Neural crest cell (in vitro differentiated cells): Measurements from ENCODE around the gene A3GALT2. TPM values are rescaled to one million over a fixed set of nuclear protein-coding genes. Genes with fewer than 3 reads are reported as not detected.

Source experiments
- DNase-seq: peaks from one replicate; pipeline ENCODE4 v3.0.0; 2021; ENCODE audit warnings: low read depth, mixed read lengths, low spot score
- H3K27ac Mint-ChIP-seq: one replicate; pipeline ENCODE4 v1.8.0; 2021; ENCODE audit warnings: mild to moderate bottlenecking, mixed read lengths; ENCODE audit not compliant: unreplicated experiment
- H3K27me3 Mint-ChIP-seq: 2 replicates; pipeline ENCODE4 v1.8.0; 2021; ENCODE audit warnings: low read depth, mild to moderate bottlenecking, mixed read lengths
- H3K36me3 Mint-ChIP-seq: 2 replicates; pipeline ENCODE4 v1.8.0; 2021; ENCODE audit warnings: low read depth, mild to moderate bottlenecking, mixed read lengths
- H3K4me1 Mint-ChIP-seq: 2 replicates; pipeline ENCODE4 v1.8.0; 2021; ENCODE audit warnings: mixed read lengths
- H3K4me3 Mint-ChIP-seq: one replicate; pipeline ENCODE4 v1.8.0; 2021; ENCODE audit warnings: mild to moderate bottlenecking, mixed read lengths
- H3K9me3 Mint-ChIP-seq: 2 replicates; pipeline ENCODE4 v1.8.0; 2021; ENCODE audit warnings: mixed read lengths
- total RNA-seq: library from RNA; stranded (reverse); gene quantifications from 2 replicates; pipeline ENCODE4 v1.2.1, GENCODE V29; 2021
- TF ChIP-seq, protein P1 (sequence below): fragments of 200-600 bp; sonication (generic); conservative IDR thresholded peaks from 2 replicates; pipeline ENCODE4 v1.5.0; 2021; ENCODE audit warnings: antibody characterized with exemption, mild to moderate bottlenecking

The A3GALT2 gene
- total RNA-seq, 1 donor from 2014 or later = not detected

DNA sequence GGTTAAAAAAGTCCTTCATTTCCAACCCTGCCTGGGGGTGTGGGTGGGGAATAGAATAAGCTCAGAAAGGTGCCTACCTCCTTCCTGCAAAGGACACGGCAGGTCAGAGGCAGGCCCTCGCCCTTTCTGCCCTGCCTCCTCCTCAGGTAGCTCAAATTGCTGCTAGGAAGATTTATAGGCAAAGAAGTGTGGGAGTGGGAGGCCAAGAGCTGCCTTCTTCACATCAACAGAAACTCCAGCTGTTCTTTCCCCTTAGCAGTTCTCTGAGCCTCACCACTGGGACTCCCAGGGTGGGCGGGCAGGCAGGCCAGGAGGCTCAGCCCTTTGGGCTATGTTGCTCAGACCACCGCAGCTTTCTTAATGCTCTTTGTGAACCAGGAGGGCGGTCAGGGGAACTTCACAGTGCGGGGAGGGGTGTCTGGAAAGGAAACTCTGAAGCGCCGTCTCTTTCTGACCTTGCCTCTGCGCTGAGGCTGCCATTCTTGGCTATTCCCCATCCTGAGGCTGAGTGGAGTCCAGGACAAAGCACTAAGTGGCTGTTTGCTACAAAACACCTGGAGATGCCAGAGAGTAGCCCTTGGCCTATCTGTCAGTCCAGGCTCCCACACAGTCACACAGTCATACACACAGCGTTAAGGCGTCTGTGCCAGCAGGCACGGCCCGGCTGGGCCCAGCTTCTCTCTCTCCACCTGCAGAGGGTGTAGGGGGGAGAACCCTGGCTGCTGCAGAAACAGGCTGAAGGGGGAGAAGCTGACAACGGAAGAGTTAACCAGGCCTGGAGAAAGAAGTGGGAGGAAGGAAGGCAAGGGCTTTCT, 3.0 kb upstream of the A3GALT2 start:
- Mint-ChIP-seq H3K4me1 (peaks cover 3% of the 10 kb centered on the region), H3K27me3 (peaks cover 3% of the 10 kb centered on the region), H3K36me3 (peaks cover 10% of the 10 kb centered on the region), H3K27ac (no peak overlapping the region), H3K9me3 (no peaks in the 10 kb centered on the region), H3K4me3 (no peak overlapping the region)
- DNase-seq = no peak
- TF ChIP-seq, protein P1, sequence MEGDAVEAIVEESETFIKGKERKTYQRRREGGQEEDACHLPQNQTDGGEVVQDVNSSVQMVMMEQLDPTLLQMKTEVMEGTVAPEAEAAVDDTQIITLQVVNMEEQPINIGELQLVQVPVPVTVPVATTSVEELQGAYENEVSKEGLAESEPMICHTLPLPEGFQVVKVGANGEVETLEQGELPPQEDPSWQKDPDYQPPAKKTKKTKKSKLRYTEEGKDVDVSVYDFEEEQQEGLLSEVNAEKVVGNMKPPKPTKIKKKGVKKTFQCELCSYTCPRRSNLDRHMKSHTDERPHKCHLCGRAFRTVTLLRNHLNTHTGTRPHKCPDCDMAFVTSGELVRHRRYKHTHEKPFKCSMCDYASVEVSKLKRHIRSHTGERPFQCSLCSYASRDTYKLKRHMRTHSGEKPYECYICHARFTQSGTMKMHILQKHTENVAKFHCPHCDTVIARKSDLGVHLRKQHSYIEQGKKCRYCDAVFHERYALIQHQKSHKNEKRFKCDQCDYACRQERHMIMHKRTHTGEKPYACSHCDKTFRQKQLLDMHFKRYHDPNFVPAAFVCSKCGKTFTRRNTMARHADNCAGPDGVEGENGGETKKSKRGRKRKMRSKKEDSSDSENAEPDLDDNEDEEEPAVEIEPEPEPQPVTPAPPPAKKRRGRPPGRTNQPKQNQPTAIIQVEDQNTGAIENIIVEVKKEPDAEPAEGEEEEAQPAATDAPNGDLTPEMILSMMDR = no peak

DNA sequence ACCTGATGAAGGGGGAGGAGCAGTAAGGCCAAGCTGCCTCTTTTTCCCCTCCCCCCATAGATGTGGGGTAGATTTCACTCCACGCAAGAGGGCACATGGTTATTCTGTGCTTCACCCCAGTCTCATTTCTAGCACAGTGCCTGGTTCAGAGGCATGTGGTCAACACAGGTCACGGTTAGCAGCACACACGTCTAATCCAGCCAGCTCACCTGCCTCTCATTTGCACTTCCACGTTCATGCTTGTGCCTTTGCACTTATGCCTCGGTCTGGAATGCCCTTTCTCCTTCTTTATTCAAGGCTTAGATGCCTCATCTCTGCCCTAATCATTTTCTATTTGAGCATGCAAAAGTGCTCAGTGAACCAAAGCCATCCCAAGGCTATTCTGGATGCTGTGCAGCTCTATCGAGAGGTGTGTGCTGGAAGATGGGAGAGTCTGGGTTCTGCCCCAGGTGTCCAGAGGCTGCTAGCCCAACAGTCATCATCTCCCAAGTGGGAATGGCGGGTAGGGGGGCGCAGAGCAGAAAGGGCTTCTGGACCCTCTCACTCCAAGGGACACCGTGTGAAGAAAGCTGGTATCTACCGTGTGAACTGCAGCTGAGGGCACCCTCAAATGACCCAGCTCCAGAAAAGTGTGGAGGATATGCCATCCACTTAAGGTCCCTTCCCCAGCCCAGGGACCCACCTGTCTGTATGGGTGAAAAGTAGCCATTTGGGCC, 2.1 kb upstream of the A3GALT2 start:
- Mint-ChIP-seq H3K4me3 (no peak overlapping the region), H3K4me1 (peaks cover 12% of the 10 kb centered on the region)

DNA sequence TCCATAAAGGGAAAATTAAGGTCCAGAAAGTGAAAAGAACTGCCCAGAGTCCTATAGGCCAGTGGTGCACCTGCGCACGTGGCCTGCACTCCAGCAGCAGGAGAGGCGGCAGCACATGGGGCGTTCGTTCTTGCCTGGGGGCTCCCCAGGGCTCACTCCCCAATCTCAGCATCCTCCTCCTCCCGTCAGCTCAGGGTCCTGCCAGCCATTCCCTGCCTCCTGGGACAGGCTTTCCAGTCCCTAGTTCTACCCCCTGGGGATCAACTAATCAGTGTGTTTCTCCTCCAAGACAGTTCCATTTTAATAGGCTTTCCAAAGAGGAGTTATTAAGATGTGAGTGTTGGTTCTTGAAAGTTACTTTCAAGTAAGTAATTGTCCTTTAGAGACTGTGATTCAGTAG, 1.2 kb upstream of the A3GALT2 start:
- DNase-seq = no peak
- Mint-ChIP-seq H3K36me3 (peaks cover 6% of the 10 kb centered on the region), H3K27ac (no peak overlapping the region), H3K27me3 (peaks cover 6% of the 10 kb centered on the region), H3K4me3 (no peak overlapping the region), H3K9me3 (no peaks in the 10 kb centered on the region), H3K4me1 (peaks cover 16% of the 10 kb centered on the region)
- TF ChIP-seq, protein P1 = no peak

More for the DNA sequence above, 2.1 kb upstream of the A3GALT2 start:
- peaks cover 6% of the 10 kb centered on the region for H3K27me3 Mint-ChIP-seq
- no peak for DNase-seq
- no peaks in the 10 kb centered on the region for H3K9me3 Mint-ChIP-seq
- TF ChIP-seq, protein P1 = no peak
- no peak overlapping the region for H3K27ac Mint-ChIP-seq
- H3K36me3 Mint-ChIP-seq = peaks cover 6% of the 10 kb centered on the region

DNA sequence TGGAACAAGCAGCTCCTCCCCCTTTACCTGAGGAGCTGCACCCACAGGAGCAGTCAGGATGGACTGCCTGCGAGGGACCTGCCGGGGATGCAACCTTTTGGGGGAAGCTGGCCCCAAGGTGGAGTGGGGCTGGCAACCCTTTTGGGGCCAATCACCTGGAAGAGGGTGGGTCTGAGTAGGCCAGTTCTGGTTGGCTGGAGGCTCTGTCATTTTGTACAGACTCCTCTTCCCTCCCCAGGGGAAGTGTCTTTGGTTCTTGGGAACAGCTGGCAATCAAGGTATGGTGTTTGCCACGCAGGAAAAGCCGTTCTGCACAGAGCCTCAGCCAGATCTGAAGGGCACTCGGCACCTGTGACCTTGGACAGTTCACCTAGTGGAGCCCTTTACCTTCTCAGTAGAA, 280 bp upstream of the A3GALT2 start:
- Mint-ChIP-seq H3K4me1 (peaks cover 16% of the 10 kb centered on the region), H3K27ac (no peak overlapping the region), H3K36me3 (peaks cover 6% of the 10 kb centered on the region), H3K4me3 (peak overlapping the region; percentile 4), H3K27me3 (peaks cover 6% of the 10 kb centered on the region), H3K9me3 (no peaks in the 10 kb centered on the region)
- no peak for DNase-seq
- TF ChIP-seq, protein P1 = no peak

DNA sequence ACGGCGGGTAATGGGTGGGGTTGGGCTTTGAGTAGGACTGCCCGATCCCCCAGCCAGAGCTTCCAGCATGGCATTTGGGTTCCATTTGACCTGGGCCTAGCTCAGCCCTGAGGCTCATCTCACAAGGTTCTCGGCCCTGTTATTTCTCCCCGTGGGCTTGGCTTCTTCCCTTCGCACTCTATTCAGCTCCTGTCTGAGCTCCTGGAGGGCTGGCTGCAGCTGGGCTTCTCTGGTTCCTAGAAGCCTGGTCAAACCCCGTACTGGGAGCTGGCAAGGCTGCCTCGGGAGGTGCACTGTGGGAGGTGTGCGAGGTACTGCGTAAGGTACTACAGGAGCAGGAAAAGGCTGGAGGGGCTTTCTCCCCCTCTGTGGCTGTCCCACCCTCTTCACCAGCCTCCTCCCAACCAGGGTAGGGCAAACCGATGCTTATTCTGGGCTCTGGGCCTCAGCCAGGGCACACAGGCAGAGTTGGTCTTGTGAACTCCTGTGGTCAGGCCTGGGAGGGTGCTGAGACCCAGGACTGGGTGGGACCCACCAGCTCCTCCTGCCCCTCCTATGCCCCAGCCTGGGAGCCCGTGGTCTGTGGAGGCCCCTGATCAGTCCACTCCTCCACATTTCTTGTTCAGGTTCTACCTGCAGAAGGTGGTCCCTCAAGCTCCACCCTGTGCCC, 814 bp downstream of the A3GALT2 start:
- Mint-ChIP-seq H3K27me3 (peaks cover 6% of the 10 kb centered on the region), H3K4me1 (peaks cover 19% of the 10 kb centered on the region), H3K36me3 (no peaks in the 10 kb centered on the region), H3K27ac (no peak overlapping the region), H3K9me3 (no peaks in the 10 kb centered on the region), H3K4me3 (peak overlapping the region; percentile 7)
- TF ChIP-seq, protein P1 = no peak
- DNase-seq = no peak
